Vagina (tissue), 2 donors: ENCODE measurements around the gene TP53AIP1. TPM values are rescaled to one million over a fixed set of nuclear protein-coding genes. Genes with fewer than 3 reads are reported as not detected.

Experiments
- DNase-seq, 2 donors: peaks; one replicate each; pipeline ENCODE4 v3.0.0-alpha.2; 2017; ENCODE audit errors: extremely low spot score in 2 of 2
- H3K27ac ChIP-seq: fragments of 200-600 bp; sonication (generic); one replicate; pipeline ENCODE4 v1.5.1; 2019
- H3K27me3 ChIP-seq: fragments of 200-600 bp; sonication (generic); one replicate; pipeline ENCODE4 v1.5.1; 2019
- H3K36me3 ChIP-seq, 2 donors: fragments of 200-600 bp; sonication (generic); one replicate each; pipeline ENCODE4 v1.5.1; 2017 to 2019
- H3K4me1 ChIP-seq: fragments of 200-600 bp; sonication (generic); one replicate; pipeline ENCODE4 v1.5.1; 2019
- H3K4me3 ChIP-seq, 2 donors: fragments of 200-600 bp; sonication (generic); 1 replicate in 1 of 2; 2 replicates in 1 of 2; pipeline ENCODE4 v1.5.1; 2016 to 2019
- H3K9me3 ChIP-seq: fragments of 200-600 bp; sonication (generic); one replicate; pipeline ENCODE4 v1.5.1; 2019
- CTCF ChIP-seq, 3 experiments: fragments of 450-650 bp in 2 of 3; fragments of 200-600 bp in 1 of 3; sonication (generic) in 1 of 3; IDR thresholded peaks; one replicate each; pipeline ENCODE4 v1.5.1; 2017 to 2019; ENCODE audit warnings: antibody characterized with exemption in 3 of 3, mild to moderate bottlenecking in 2 of 3, moderate library complexity in 2 of 3
- POLR2A ChIP-seq, 2 donors: fragments of 450-650 bp; IDR thresholded peaks; one replicate each; pipeline ENCODE4 v1.6.1; 2017; ENCODE audit warnings: antibody characterized with exemption in 2 of 2, mild to moderate bottlenecking in 2 of 2, moderate library complexity in 2 of 2
- POLR2AphosphoS5 ChIP-seq, 2 donors: sonication (generic); formaldehyde crosslinking; IDR thresholded peaks; one replicate each; pipeline ENCODE4 v1.9.0; 2017; ENCODE audit warnings: antibody characterized with exemption in 2 of 2, mild to moderate bottlenecking in 2 of 2, low read depth in 1 of 2; ENCODE audit not compliant: insufficient read depth in 1 of 2
- intact Hi-C: fragments of 100-400 bp; cut with DNase I; formaldehyde crosslinking; loops from one replicate; pipeline ENCODE4 v1.15.1; 2023
- total RNA-seq: library from RNA; depleted of rRNA; stranded (reverse); fragments of >200 nt; gene quantifications from one replicate; pipeline ENCODE4 v1.2.3, GENCODE V29; 2016

Gene TP53AIP1
- total RNA-seq, 1 donor from 2014 or later = 3.7 TPM

- intact Hi-C loops = no loop called here
- Histone ChIP-seq H3K36me3 (no peaks in the 10 kb centered on the region), H3K9me3 (no peaks in the 10 kb centered on the region), H3K27me3 (no peaks in the 10 kb centered on the region), H3K4me3 (no peak overlapping the region), H3K27ac (no peak overlapping the region), H3K4me1 (peaks cover 6% of the 10 kb centered on the region)
- TF ChIP-seq POLR2AphosphoS5 (IDR thresholded peaks at IDR 0.05; ENCODE audit: insufficient read depth in 1 of 2, low read depth in 1 of 2) (no peak), CTCF (IDR thresholded peaks at IDR 0.05) (no peak), POLR2A (IDR thresholded peaks at IDR 0.05) (no peak)
- DNase-seq = no peak
These were observed 25.4 kb downstream of the TP53AIP1 start for GRCh38 chr11:128917144-128917724.

- Histone ChIP-seq H3K4me3 (no peak overlapping the region), H3K27ac (no peak overlapping the region), H3K36me3 (no peaks in the 10 kb centered on the region), H3K9me3 (no peaks in the 10 kb centered on the region), H3K4me1 (peaks cover 6% of the 10 kb centered on the region), H3K27me3 (no peaks in the 10 kb centered on the region)
- no peak for TF ChIP-seq POLR2AphosphoS5 (IDR thresholded peaks at IDR 0.05; ENCODE audit: insufficient read depth in 1 of 2, low read depth in 1 of 2)
- TF ChIP-seq CTCF (IDR thresholded peaks at IDR 0.05) = no peak
- TF ChIP-seq POLR2A (IDR thresholded peaks at IDR 0.05) = no peak
- intact Hi-C loops = no loop called here
- DNase-seq = no peak
These were observed 26.0 kb downstream of the TP53AIP1 start for GRCh38 chr11:128916681-128917080.

DNA sequence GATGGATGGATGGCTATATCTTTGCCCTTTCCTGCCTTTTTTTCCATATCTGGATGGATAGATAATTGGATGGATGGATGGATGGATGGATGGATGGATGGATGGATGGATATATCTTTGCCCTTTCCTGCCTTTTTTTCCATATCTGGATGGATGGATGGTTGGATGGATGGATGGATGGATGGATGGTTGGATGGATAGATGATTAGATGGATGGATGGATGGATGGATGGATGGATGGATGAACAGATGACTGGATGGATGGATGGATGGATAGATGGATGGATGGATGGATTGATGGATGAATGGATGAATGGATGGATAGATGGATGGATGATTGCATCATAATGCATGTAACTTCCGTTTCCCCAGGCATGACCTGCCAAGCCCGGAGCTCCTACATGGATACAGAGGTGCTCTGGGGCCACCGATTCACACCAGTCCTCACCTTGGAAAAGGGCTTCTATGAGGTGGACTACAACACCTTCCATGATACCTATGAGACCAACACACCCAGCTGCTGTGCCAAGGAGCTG, 26.6 kb downstream of the TP53AIP1 start:
- no peak overlapping the region for H3K27ac ChIP-seq
- H3K9me3 ChIP-seq = no peaks in the 10 kb centered on the region
- H3K4me3 ChIP-seq = no peak overlapping the region
- intact Hi-C loops = no loop called here
- TF ChIP-seq POLR2A (IDR thresholded peaks at IDR 0.05) = no peak
- no peak for TF ChIP-seq CTCF (IDR thresholded peaks at IDR 0.05)
- TF ChIP-seq POLR2AphosphoS5 (IDR thresholded peaks at IDR 0.05; ENCODE audit: insufficient read depth in 1 of 2, low read depth in 1 of 2) = no peak
- H3K36me3 ChIP-seq = no peaks in the 10 kb centered on the region
- peaks cover 6% of the 10 kb centered on the region for H3K4me1 ChIP-seq
- H3K27me3 ChIP-seq = no peaks in the 10 kb centered on the region
- no peak for DNase-seq

GRCh38 chr11:128915149-128915521, 27.5 kb downstream of the TP53AIP1 start:
- Histone ChIP-seq H3K4me3 (no peak overlapping the region), H3K36me3 (no peaks in the 10 kb centered on the region), H3K27me3 (no peaks in the 10 kb centered on the region), H3K4me1 (peaks cover 6% of the 10 kb centered on the region), H3K9me3 (no peaks in the 10 kb centered on the region), H3K27ac (no peak overlapping the region)
- TF ChIP-seq CTCF (IDR thresholded peaks at IDR 0.05) (no peak), POLR2A (IDR thresholded peaks at IDR 0.05) (no peak), POLR2AphosphoS5 (IDR thresholded peaks at IDR 0.05; ENCODE audit: insufficient read depth in 1 of 2, low read depth in 1 of 2) (no peak)
- no peak for DNase-seq
- intact Hi-C loops = no loop called here
